ENCODE results near the gene RGP1. TPM values are rescaled to one million over a fixed set of nuclear protein-coding genes. Genes with fewer than 3 reads are reported as not detected.

Gene RGP1
- polyA plus RNA-seq, 1 donor (not counting 4 experiments of a cell fraction or from before 2014, with no cell fraction given): 18.3 TPM

- Histone ChIP-seq H3K27ac (ENCODE audit: control insufficient read depth, insufficient read depth, low read length) (peak overlapping the region; percentile 85), H3K9ac (ENCODE audit: control insufficient read depth, extremely low read depth, insufficient read depth, low read length) (peak overlapping the region; percentile 92), H3K4me1 (ENCODE audit: control insufficient read depth, extremely low read depth, insufficient read depth, low read length) (peaks cover 47% of the 10 kb centered on the region), H2AFZ (ENCODE audit: control insufficient read depth, low read length) (peak overlapping the region; percentile 79), H3K36me3 (ENCODE audit: control insufficient read depth in 2 of 2, extremely low read depth in 1 of 2, insufficient read depth in 2 of 2, low read length in 2 of 2) (peaks cover 13 to 19% of the 10 kb centered on the region in 2 experiments), H4K20me1 (ENCODE audit: control insufficient read depth, extremely low read depth, insufficient read depth, low read length) (peaks cover 26% of the 10 kb centered on the region), H3K79me2 (ENCODE audit: control insufficient read depth, insufficient read depth, low read length) (peaks cover 51% of the 10 kb centered on the region), H3K4me3 (ENCODE audit: control insufficient read depth in 2 of 3, extremely low read depth in 1 of 3, insufficient read depth in 2 of 3, low read depth in 1 of 3, low read length in 3 of 3) (peak overlapping the region; percentile 65 to 95 (median 89)), H3K27me3 (ENCODE audit: control insufficient read depth, extremely low read depth, insufficient read depth, low read length) (no peaks in the 10 kb centered on the region), H3K9me3 (ENCODE audit: control insufficient read depth, low read depth, low read length) (no peaks in the 10 kb centered on the region), H3K4me2 (ENCODE audit: control insufficient read depth, extremely low read depth, insufficient read depth, low read depth, low read length) (peak overlapping the region; percentile 95), H3K9me1 (ENCODE audit: control insufficient read depth, extremely low read depth, insufficient read depth, low read length) (peaks cover 7% of the 10 kb centered on the region)
- dilution Hi-C loops (cut with MboI; ENCODE audit: extremely low pct_ligation_motif_present, low sequenced_read_pairs): no loop called here
- TF ChIP-seq EZH2 (IDR thresholded peaks at IDR 0.05; ENCODE audit: low read length): no peak
- TF ChIP-seq CTCF (optimal IDR thresholded peaks at IDR 0.05 in 1 of 3, IDR thresholded peaks at IDR 0.05 in 1 of 3, conservative IDR thresholded peaks at IDR 0.05 in 1 of 3; ENCODE audit: extremely low read depth in 1 of 3, insufficient read depth in 2 of 3, low read length in 3 of 3): no peak
- DNase-seq (ENCODE audit: low read depth, low spot score) (no peak), FAIRE-seq (no peak)
Measured at GRCh38 chr9:35731415-35732184, 17.5 kb upstream of the RGP1 start.

- Histone ChIP-seq H3K4me3 (ENCODE audit: control insufficient read depth in 2 of 3, extremely low read depth in 1 of 3, insufficient read depth in 2 of 3, low read depth in 1 of 3, low read length in 3 of 3) (peak within 1 kb of the TSS; percentile 65 to 95 (median 89)), H3K9me3 (ENCODE audit: control insufficient read depth, low read depth, low read length) (no peaks in the 10 kb centered on the region), H3K27me3 (ENCODE audit: control insufficient read depth, extremely low read depth, insufficient read depth, low read length) (no peaks in the 10 kb centered on the region), H3K9me1 (ENCODE audit: control insufficient read depth, extremely low read depth, insufficient read depth, low read length) (peaks cover 7% of the 10 kb centered on the region), H3K36me3 (ENCODE audit: control insufficient read depth in 2 of 2, extremely low read depth in 1 of 2, insufficient read depth in 2 of 2, low read length in 2 of 2) (peaks cover 20 to 23% of the 10 kb centered on the region in 2 experiments), H3K4me2 (ENCODE audit: control insufficient read depth, extremely low read depth, insufficient read depth, low read depth, low read length) (peak within 1 kb of the TSS; percentile 97), H3K27ac (ENCODE audit: control insufficient read depth, insufficient read depth, low read length) (peak within 1 kb of the TSS; percentile 85), H2AFZ (ENCODE audit: control insufficient read depth, low read length) (peak within 1 kb of the TSS; percentile 87), H3K4me1 (ENCODE audit: control insufficient read depth, extremely low read depth, insufficient read depth, low read length) (peaks cover 47% of the 10 kb centered on the region), H3K79me2 (ENCODE audit: control insufficient read depth, insufficient read depth, low read length) (peaks cover 45% of the 10 kb centered on the region), H4K20me1 (ENCODE audit: control insufficient read depth, extremely low read depth, insufficient read depth, low read length) (peaks cover 23% of the 10 kb centered on the region), H3K9ac (ENCODE audit: control insufficient read depth, extremely low read depth, insufficient read depth, low read length) (peak within 1 kb of the TSS; percentile 92)
- DNase-seq (ENCODE audit: low read depth, low spot score) (peak; percentile 92), FAIRE-seq (peak; percentile 57)
- TF ChIP-seq CTCF (optimal IDR thresholded peaks at IDR 0.05 in 1 of 3, IDR thresholded peaks at IDR 0.05 in 1 of 3, conservative IDR thresholded peaks at IDR 0.05 in 1 of 3; ENCODE audit: extremely low read depth in 1 of 3, insufficient read depth in 2 of 3, low read length in 3 of 3): peak in 1 of 3 experiments; percentile 51
- TF ChIP-seq EZH2 (IDR thresholded peaks at IDR 0.05; ENCODE audit: low read length): no peak
- dilution Hi-C loops (cut with MboI; ENCODE audit: extremely low pct_ligation_motif_present, low sequenced_read_pairs): no loop called here
Measured at GRCh38 chr9:35732185-35732799, 16.8 kb upstream of the RGP1 start, which contains the start of the genes CREB3 and TLN1. TSS of gene CREB3 (plus strand) at chr9:35732666. CDS start at chr9:35732773, 107 bp downstream. TSS of gene TLN1 (minus strand) at chr9:35732195. CDS start at chr9:35725694, 6,501 bp downstream.

Data from keratinocyte (primary cell).